ENCODE results near the gene EFEMP1. TPM values are rescaled to one million over a fixed set of nuclear protein-coding genes. Genes with fewer than 3 reads are reported as not detected.
A peak's percentile ranks its signal among the peaks of the same experiment; 100 is the strongest.

EFEMP1 gene
- total and polyA plus RNA-seq, 9 of the 15 experiments (the other 6 are each of a cell fraction or from before 2014, with no cell fraction given) = 0.05 to 6.2 (median 0.22) TPM

DNA sequence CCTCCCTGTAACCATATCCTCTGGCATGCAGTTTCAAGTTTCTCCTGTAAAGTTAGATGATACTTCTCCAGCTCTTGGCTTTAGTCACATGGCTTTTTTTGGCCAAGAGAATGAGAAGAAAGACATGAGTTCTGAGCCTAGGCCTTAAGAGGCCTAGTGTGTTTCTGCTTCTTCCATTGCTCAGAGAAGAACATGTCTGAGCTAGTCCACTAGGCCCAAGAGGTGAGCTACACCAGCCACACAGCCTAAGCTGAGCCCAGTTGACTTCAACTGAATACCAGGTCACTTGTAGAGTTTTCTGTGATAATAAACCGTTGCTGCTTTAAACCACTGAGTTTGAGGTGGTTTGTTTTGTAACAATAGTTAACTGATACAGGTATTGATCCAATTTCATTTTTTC is 19.9 kb upstream of the EFEMP1 start:
- CTCF ChIA-PET (ENCODE audit: low intra/inter-chr PET ratio) = interaction anchor here (0.6 kb wide), 1 partner anchor 711 kb away, joined by 3 read pairs; no protein-coding TSS in a partner anchor
- ATAC-seq (0 out of 3 replicates have a peak, but pooled peaks have one; percentile 29), FAIRE-seq (no peak), DNase-seq (ENCODE audit: extremely low read depth in 1 of 4, low spot score in 3 of 4) (no peak)
- H4K20me1 ChIP-seq (replicated peaks; ENCODE audit: control insufficient read depth, insufficient read depth, low read length) = no peaks in the 10 kb centered on the region
- no peaks in the 10 kb centered on the region for H3K36me3 ChIP-seq (ENCODE audit: control insufficient read depth, insufficient read depth, low read length)
- no peaks in the 10 kb centered on the region for H3K4me1 ChIP-seq (replicated peaks in 1 of 2; ENCODE audit: control insufficient read depth in 2 of 2, insufficient read depth in 2 of 2, low read length in 2 of 2)
- no peak overlapping the region for H3K4me2 ChIP-seq (ENCODE audit: insufficient read depth, low read length)
- H2AFZ ChIP-seq (ENCODE audit: low read depth, low read length) = no peak overlapping the region
- TF ChIP-seq CBX2 (IDR thresholded peaks at IDR 0.05; ENCODE audit: insufficient read depth, low read length, poor library complexity, severe bottlenecking) = no peak
- H3K4me3 ChIP-seq = no peak overlapping the region
- H3K9ac ChIP-seq (ENCODE audit: insufficient read depth in 1 of 2, low read depth in 2 of 2, low read length in 2 of 2) = no peak overlapping the region
- no peak overlapping the region for H3K27ac ChIP-seq (ENCODE audit: extremely low read depth, low read depth, low read length)
- no TSS peak for BruUV-seq (replicated peaks)
- POLR2A ChIA-PET = no interaction called here
- H3K9me3 ChIP-seq (replicated peaks; ENCODE audit: control insufficient read depth, insufficient read depth, low read depth, low read length) = no peaks in the 10 kb centered on the region
- no peaks in the 10 kb centered on the region for H3K9me1 ChIP-seq (ENCODE audit: control insufficient read depth, insufficient read depth, low read length)
- in situ Hi-C loops (cut with MboI) (no loop called here), intact Hi-C loops (cut with micrococcal nuclease) (no loop called here)
- H3K27me3 ChIP-seq (ENCODE audit: control insufficient read depth in 2 of 2, insufficient read depth in 2 of 2, low read length in 2 of 2) = no peaks in the 10 kb centered on the region
- WGBS (ENCODE audit: insufficient coverage, low coverage, missing lambda C conversion rate) = 0% methylated on average over 1 of the region's 1 CpG
- H3K79me2 ChIP-seq (ENCODE audit: control insufficient read depth, insufficient read depth, low read length) = no peaks in the 10 kb centered on the region

GRCh38 chr2:55936351-55936750 is 12.8 kb upstream of the EFEMP1 start:
- H3K9ac ChIP-seq (ENCODE audit: insufficient read depth in 1 of 2, low read depth in 2 of 2, low read length in 2 of 2) = no peak overlapping the region
- H3K79me2 ChIP-seq (ENCODE audit: control insufficient read depth, insufficient read depth, low read length) = no peaks in the 10 kb centered on the region
- no peaks in the 10 kb centered on the region for H3K27me3 ChIP-seq (ENCODE audit: control insufficient read depth in 2 of 2, insufficient read depth in 2 of 2, low read length in 2 of 2)
- FAIRE-seq (no peak), ATAC-seq (no peak), DNase-seq (ENCODE audit: extremely low read depth in 1 of 4, low spot score in 3 of 4) (no peak)
- in situ Hi-C loops (cut with MboI) (no loop called here), intact Hi-C loops (cut with micrococcal nuclease) (no loop called here)
- TF ChIP-seq SMAD4 (CRISPR knock-in tag; conservative IDR thresholded peaks at IDR 0.05) (no peak), NFIC (IDR thresholded peaks at IDR 0.05) (no peak), SMARCA5 (IDR thresholded peaks at IDR 0.05) (no peak), ZNF24 (IDR thresholded peaks at IDR 0.05) (no peak), BMI1 (IDR thresholded peaks at IDR 0.05; ENCODE audit: low read length) (no peak), RFX1 (IDR thresholded peaks at IDR 0.05) (no peak), SNAPC5 (CRISPR knock-in tag; IDR thresholded peaks at IDR 0.05) (no peak), PYGO2 (tag; IDR thresholded peaks at IDR 0.05) (no peak)
- no peaks in the 10 kb centered on the region for H4K20me1 ChIP-seq (replicated peaks; ENCODE audit: control insufficient read depth, insufficient read depth, low read length)
- ChIA-PET POLR2A (no interaction called here), CTCF (ENCODE audit: low intra/inter-chr PET ratio) (no interaction called here)
- no peaks in the 10 kb centered on the region for H3K36me3 ChIP-seq (ENCODE audit: control insufficient read depth, insufficient read depth, low read length)
- H2AFZ ChIP-seq (ENCODE audit: low read depth, low read length) = no peak overlapping the region
- no peaks in the 10 kb centered on the region for H3K9me3 ChIP-seq (replicated peaks; ENCODE audit: control insufficient read depth, insufficient read depth, low read depth, low read length)
- no peak overlapping the region for H3K4me2 ChIP-seq (ENCODE audit: insufficient read depth, low read length)
- 3% methylated on average over 3 of the region's 3 CpGs for WGBS (ENCODE audit: insufficient coverage, low coverage, missing lambda C conversion rate)
- no peak overlapping the region for H3K27ac ChIP-seq (ENCODE audit: extremely low read depth, low read depth, low read length)
- no peaks in the 10 kb centered on the region for H3K4me1 ChIP-seq (replicated peaks in 1 of 2; ENCODE audit: control insufficient read depth in 2 of 2, insufficient read depth in 2 of 2, low read length in 2 of 2)
- H3K4me3 ChIP-seq = no peak overlapping the region
- H3K9me1 ChIP-seq (ENCODE audit: control insufficient read depth, insufficient read depth, low read length) = no peaks in the 10 kb centered on the region
- BruUV-seq (replicated peaks) = no TSS peak

All from K562 (cell line).